Activated B cell treated with CpG ODN at 0.5 μM for 24 hours (primary cell): Measurements from ENCODE around the gene MED26. TPM values are rescaled to one million over a fixed set of nuclear protein-coding genes. Genes with fewer than 3 reads are reported as not detected.
A peak's percentile ranks its signal among the peaks of the same experiment; 100 is the strongest.

ENCODE experiments used
- ATAC-seq: fragments of 200-7000 bp; cut with Tn5 transposase; one replicate; pipeline ENCODE4 v1.10.0; 2021; ENCODE audit warnings: low read depth, mild to moderate bottlenecking, moderate library complexity
- CTCF ChIA-PET: fragments of 350-600 bp; sonication (Branson Sonifier 250); formaldehyde crosslinking; loops from one replicate; lab custom pipeline; 2021; ENCODE audit warnings: antibody characterized with exemption; lab: Charles Lee
- POLR2A ChIA-PET: fragments of 350-600 bp; sonication (Branson Sonifier 250); formaldehyde crosslinking; loops from one replicate; lab custom pipeline; 2021; ENCODE audit warnings: antibody characterized with exemption; lab: Charles Lee
- DNase-seq: peaks from one replicate; pipeline ENCODE4 v3.0.0; 2022
- H3K27ac Mint-ChIP-seq: one replicate; pipeline ENCODE4 v1.8.0; 2020; ENCODE audit warnings: mixed read lengths
- H3K27me3 Mint-ChIP-seq: one replicate; pipeline ENCODE4 v1.8.0; 2021; ENCODE audit warnings: mixed read lengths
- H3K36me3 Mint-ChIP-seq: one replicate; pipeline ENCODE4 v1.8.0; 2021; ENCODE audit warnings: low read depth, mixed read lengths
- H3K4me1 Mint-ChIP-seq: one replicate; pipeline ENCODE4 v1.8.0; 2021; ENCODE audit warnings: mixed read lengths
- H3K4me3 Mint-ChIP-seq: one replicate; pipeline ENCODE4 v1.8.0; 2020; ENCODE audit warnings: mild to moderate bottlenecking, mixed read lengths
- H3K9me3 Mint-ChIP-seq: one replicate; pipeline ENCODE4 v1.8.0; 2020; ENCODE audit warnings: mixed read lengths
- CTCF ChIP-seq: fragments of 200-600 bp; IDR thresholded peaks from one replicate; pipeline ENCODE4 v1.8.0; 2022; ENCODE audit warnings: antibody characterized with exemption, mild to moderate bottlenecking
- intact Hi-C: fragments of 100-400 bp; cut with micrococcal nuclease; formaldehyde crosslinking; loops from one replicate; pipeline ENCODE4 v1.15.1; 2024
- total RNA-seq: library from RNA; stranded (reverse); gene quantifications from 2 replicates; pipeline ENCODE4 v1.2.3, GENCODE V29; 2022

MED26 gene
- total RNA-seq, 1 donor from 2014 or later: 32.0 TPM

DNA sequence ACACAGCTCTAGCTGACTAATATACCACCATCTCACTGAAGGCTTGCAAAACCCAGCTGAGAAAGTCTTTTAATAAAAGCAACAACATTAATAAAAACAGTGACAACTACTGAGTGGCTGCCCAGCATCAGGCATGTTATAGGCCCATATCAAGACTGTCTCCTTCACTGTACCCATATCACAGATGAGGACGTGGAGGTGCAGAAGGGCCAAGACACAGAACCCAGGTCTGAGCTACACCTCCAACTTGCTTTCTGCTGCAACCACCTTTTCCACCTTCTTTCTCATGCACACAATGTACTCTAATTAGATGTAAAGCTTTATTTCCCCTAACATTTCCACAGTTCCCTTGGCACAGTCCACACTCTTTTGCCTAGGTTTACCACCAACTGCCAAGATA lies 10.7 kb upstream of the MED26 start:
- ChIA-PET POLR2A (interaction anchor here (0.5 to 0.9 kb wide), 2 partner anchors 16 to 51 kb away, joined by 3 read pairs; no protein-coding TSS in a partner anchor), CTCF (no interaction called here)
- H3K4me1 Mint-ChIP-seq: peaks cover 18% of the 10 kb centered on the region
- no peak overlapping the region for H3K4me3 Mint-ChIP-seq
- no peaks in the 10 kb centered on the region for H3K27me3 Mint-ChIP-seq
- H3K27ac Mint-ChIP-seq: peak overlapping the region; percentile 19
- DNase-seq: no peak
- no peak for TF ChIP-seq CTCF
- peaks cover 75% of the 10 kb centered on the region for H3K36me3 Mint-ChIP-seq
- no peak for ATAC-seq
- no peaks in the 10 kb centered on the region for H3K9me3 Mint-ChIP-seq
- intact Hi-C loops: no loop called here

DNA sequence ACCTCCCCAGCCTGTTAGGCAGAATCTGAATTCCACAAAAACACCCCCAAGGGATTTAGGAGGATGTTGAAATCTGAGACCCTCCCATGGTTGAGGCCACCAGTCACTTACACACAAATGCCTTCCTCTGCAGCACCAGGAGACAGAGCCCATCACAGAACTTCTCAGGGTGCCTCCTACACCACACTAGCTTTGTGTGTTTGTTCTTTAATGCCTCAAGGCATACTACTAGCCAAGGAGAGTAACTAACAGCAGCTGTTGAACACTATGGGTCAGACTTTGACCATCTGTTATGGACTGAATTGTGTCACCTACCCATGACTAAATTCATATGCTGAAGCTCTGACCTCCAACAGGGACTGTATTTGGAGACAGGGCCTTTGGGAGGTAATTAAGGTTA lies 9.5 kb upstream of the MED26 start:
- intact Hi-C loops: no loop called here
- H3K4me3 Mint-ChIP-seq: no peak overlapping the region
- ATAC-seq: no peak
- no peaks in the 10 kb centered on the region for H3K27me3 Mint-ChIP-seq
- POLR2A ChIA-PET: interaction anchor here (0.7 to 0.8 kb wide), 2 partner anchors 52 to 105 kb away, joined by 3 to 5 read pairs; no protein-coding TSS in a partner anchor
- CTCF ChIA-PET: no interaction called here
- H3K4me1 Mint-ChIP-seq: peaks cover 18% of the 10 kb centered on the region
- no peaks in the 10 kb centered on the region for H3K9me3 Mint-ChIP-seq
- peak overlapping the region; percentile 10 for H3K27ac Mint-ChIP-seq
- no peak for DNase-seq
- no peak for TF ChIP-seq CTCF
- H3K36me3 Mint-ChIP-seq: peaks cover 68% of the 10 kb centered on the region

GRCh38 chr19:16631465-16631864 lies 3.5 kb upstream of the MED26 start:
- Mint-ChIP-seq H3K36me3 (peaks cover 40% of the 10 kb centered on the region), H3K4me3 (no peak overlapping the region), H3K27me3 (no peaks in the 10 kb centered on the region), H3K9me3 (no peaks in the 10 kb centered on the region), H3K4me1 (peaks cover 28% of the 10 kb centered on the region), H3K27ac (no peak overlapping the region)
- ChIA-PET CTCF (no interaction called here), POLR2A (interaction anchor here (11.4 kb wide), 1 partner anchor 45 kb away, joined by 242 read pairs; no protein-coding TSS in a partner anchor)
- ATAC-seq (no peak), DNase-seq (no peak)
- TF ChIP-seq CTCF: no peak
- intact Hi-C loops: no loop called here

- Mint-ChIP-seq H3K4me3 (peak overlapping the region; percentile 98), H3K27ac (peak overlapping the region; percentile 94), H3K9me3 (no peaks in the 10 kb centered on the region), H3K36me3 (peaks cover 49% of the 10 kb centered on the region), H3K27me3 (no peaks in the 10 kb centered on the region), H3K4me1 (peaks cover 43% of the 10 kb centered on the region)
- intact Hi-C loops: loop anchor here (1.0 to 10.0 kb wide), 9 partner anchors 18 to 432 kb away; partner anchors contain the start of genes AP1M1, C19orf44, CALR3 and CHERP
- ATAC-seq (no peak), DNase-seq (no peak)
- POLR2A ChIA-PET: interaction anchor here (0.6 to 11.4 kb wide), 8 partner anchors 24 to 133 kb away, joined by 3 to 242 read pairs (median 6); partner anchors contain the start of genes C19orf44, CALR3, SLC35E1 and SMIM7
- no peak for TF ChIP-seq CTCF
- CTCF ChIA-PET: interaction anchor here (1.1 to 2.0 kb wide), 5 partner anchors 30 to 56 kb away, joined by 3 to 6 read pairs (median 3); partner anchors contain the start of gene SMIM7
Observed at GRCh38 chr19:16628984-16629691, 1.1 kb upstream of the MED26 start.

DNA sequence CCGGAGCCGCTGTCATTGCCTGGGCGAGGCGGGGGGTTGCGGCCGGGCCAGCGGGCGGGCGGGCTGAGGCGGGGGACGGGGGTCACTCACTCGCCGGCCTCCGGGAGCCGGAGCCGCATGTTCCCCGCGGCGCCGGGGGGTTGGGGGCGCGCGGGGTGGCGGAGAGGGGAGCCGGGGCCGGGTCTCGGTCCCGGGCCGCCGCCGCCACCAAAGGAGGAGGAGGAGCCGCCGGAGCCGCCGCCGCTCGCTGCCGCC lies 149 bp downstream of the MED26 start:
- no peaks in the 10 kb centered on the region for H3K9me3 Mint-ChIP-seq
- H3K4me3 Mint-ChIP-seq: peak overlapping the region; percentile 98
- H3K27ac Mint-ChIP-seq: no peak overlapping the region
- peaks cover 54% of the 10 kb centered on the region for H3K36me3 Mint-ChIP-seq
- no peaks in the 10 kb centered on the region for H3K27me3 Mint-ChIP-seq
- no peak for TF ChIP-seq CTCF
- intact Hi-C loops: loop anchor here (1.0 to 10.0 kb wide), 9 partner anchors 17 to 431 kb away; partner anchors contain the start of genes AP1M1, C19orf44, CALR3 and CHERP
- POLR2A ChIA-PET: interaction anchor here (0.6 to 11.4 kb wide), 8 partner anchors 33 to 1737 kb away, joined by 3 to 242 read pairs (median 4); partner anchors contain the start of genes SLC35E1, SMIM7 and TMEM38A
- DNase-seq (no peak), ATAC-seq (no peak)
- peaks cover 55% of the 10 kb centered on the region for H3K4me1 Mint-ChIP-seq
- CTCF ChIA-PET: interaction anchor here (1.2 to 2.3 kb wide), 5 partner anchors 32 to 100 kb away, joined by 3 to 7 read pairs (median 4); partner anchors contain the start of gene SMIM7
